PC-9 (cell line): ENCODE results near the gene MLYCD. TPM values are rescaled to one million over a fixed set of nuclear protein-coding genes. Genes with fewer than 3 reads are reported as not detected.

Experiments used
- BruUV-seq: library from RNA; stranded (reverse); fragments of 400-500 nt; replicated peaks from 2 replicates; lab custom pipeline; 2021; lab: Mats Ljungman, UMichigan
- CTCF ChIA-PET: fragments of 300-600 bp; sonication (Branson Sonifier 250); formaldehyde crosslinking; loops from one replicate; lab custom pipeline; 2022; ENCODE audit warnings: antibody characterized with exemption; lab: Charles Lee
- POLR2A ChIA-PET: fragments of 300-600 bp; sonication (Branson Sonifier 250); formaldehyde crosslinking; loops from one replicate; lab custom pipeline; 2022; ENCODE audit warnings: antibody characterized with exemption; ENCODE audit not compliant: unreplicated experiment; lab: Charles Lee
- DNase-seq, 2 experiments: peaks; one replicate each; pipeline versions ENCODE4 v3.0.0 to v3.0.0-alpha.2; 2015 to 2022; ENCODE audit warnings: mixed read lengths in 1 of 2
- H2AFZ ChIP-seq: fragments of 200-600 bp; sonication (generic); 2 replicates; pipeline ENCODE4 v1.8.1; 2017; ENCODE audit warnings: antibody characterized with exemption
- H3F3A ChIP-seq: fragments of 200-600 bp; sonication (generic); 2 replicates; pipeline ENCODE4 v1.8.1; 2017; ENCODE audit warnings: antibody characterized with exemption, mild to moderate bottlenecking, low read depth; ENCODE audit not compliant: insufficient read depth
- H3K27ac ChIP-seq: fragments of 200-600 bp; sonication (generic); 2 replicates; pipeline ENCODE4 v1.6.1; 2016; ENCODE audit warnings: mixed run types
- H3K27me3 ChIP-seq: fragments of 200-600 bp; sonication (generic); 2 replicates; pipeline ENCODE4 v1.6.1; 2016; ENCODE audit warnings: low read depth, mixed run types; ENCODE audit not compliant: insufficient read depth
- H3K36me3 ChIP-seq: fragments of 200-600 bp; sonication (generic); 2 replicates; pipeline ENCODE4 v1.6.1; 2016; ENCODE audit warnings: low read depth, mixed run types
- H3K4me1 ChIP-seq: fragments of 200-600 bp; sonication (generic); replicated peaks from 2 replicates; pipeline ENCODE4 v1.6.1; 2016; ENCODE audit warnings: mixed run types; ENCODE audit not compliant: insufficient read depth
- H3K4me2 ChIP-seq: fragments of 200-600 bp; sonication (generic); 2 replicates; pipeline ENCODE4 v1.6.1; 2017; ENCODE audit warnings: mixed run types
- H3K4me3 ChIP-seq: fragments of 200-600 bp; sonication (generic); 2 replicates; pipeline ENCODE4 v1.6.1; 2016; ENCODE audit warnings: mixed run types
- H3K79me2 ChIP-seq: fragments of 200-600 bp; sonication (generic); 2 replicates; pipeline ENCODE4 v1.6.1; 2017; ENCODE audit warnings: low read depth, mixed run types
- H3K9me2 ChIP-seq: fragments of 200-600 bp; sonication (generic); 2 replicates; pipeline ENCODE4 v1.8.1; 2017; ENCODE audit warnings: mild to moderate bottlenecking; ENCODE audit not compliant: insufficient read depth
- H3K9me3 ChIP-seq: fragments of 200-600 bp; sonication (generic); 2 replicates; pipeline ENCODE4 v1.8.1; 2016; ENCODE audit warnings: low read depth; ENCODE audit not compliant: insufficient read depth
- H4K20me1 ChIP-seq: fragments of 200-600 bp; sonication (generic); 2 replicates; pipeline ENCODE4 v1.8.1; 2017; ENCODE audit not compliant: insufficient read depth
- CTCF ChIP-seq: fragments of 200-600 bp; sonication (generic); conservative IDR thresholded peaks from 2 replicates; pipeline ENCODE4 v1.6.1; 2017; ENCODE audit warnings: mixed run types, antibody characterized with exemption, mild to moderate bottlenecking, moderate library complexity
- EZH2 ChIP-seq: fragments of 200-600 bp; sonication (generic); IDR thresholded peaks from 2 replicates; pipeline ENCODE4 v1.8.0; 2017; ENCODE audit warnings: antibody characterized with exemption, low read depth
- intact Hi-C: fragments of 100-400 bp; cut with micrococcal nuclease; formaldehyde crosslinking; loops from one replicate; pipeline ENCODE4 v1.10.0; 2022; ENCODE audit not compliant: unreplicated experiment
- total RNA-seq: library from RNA; stranded (reverse); gene quantifications from 2 replicates; pipeline ENCODE4 v1.2.3, GENCODE V29; 2021

Gene MLYCD
- total RNA-seq, 1 experiment from 2014 or later = 4.7 TPM

GRCh38 chr16:83926726-83927397 is 27.9 kb downstream of the MLYCD start:
- Histone ChIP-seq H3F3A (peaks cover 22% of the 10 kb centered on the region), H2AFZ (peak overlapping the region; percentile 60), H3K4me2 (peak overlapping the region; percentile 87), H3K36me3 (no peaks in the 10 kb centered on the region), H4K20me1 (no peaks in the 10 kb centered on the region), H3K4me1 (peaks cover 25% of the 10 kb centered on the region), H3K27me3 (no peaks in the 10 kb centered on the region), H3K4me3 (peak overlapping the region; percentile 53), H3K9me3 (no peaks in the 10 kb centered on the region), H3K27ac (peak overlapping the region; percentile 94), H3K79me2 (no peaks in the 10 kb centered on the region), H3K9me2 (no peaks in the 10 kb centered on the region)
- BruUV-seq = TSS peak; percentile 97
- TF ChIP-seq EZH2 (no peak), CTCF (peak; percentile 86)
- DNase-seq = peak; percentile 89 to 92
- ChIA-PET CTCF (interaction anchor here (0.5 to 1.5 kb wide), 11 partner anchors 12 to 696 kb away, joined by 3 to 9 read pairs (median 3); partner anchors contain the start of gene SLC38A8), POLR2A (interaction anchor here (0.5 to 0.9 kb wide), 6 partner anchors 25 to 814 kb away, joined by 3 to 12 read pairs (median 6); partner anchors contain the start of gene MLYCD)
- intact Hi-C loops = loop anchor here (1.0 to 10.0 kb wide), 4 partner anchors 26 to 248 kb away; partner anchors contain the start of gene OSGIN1

DNA sequence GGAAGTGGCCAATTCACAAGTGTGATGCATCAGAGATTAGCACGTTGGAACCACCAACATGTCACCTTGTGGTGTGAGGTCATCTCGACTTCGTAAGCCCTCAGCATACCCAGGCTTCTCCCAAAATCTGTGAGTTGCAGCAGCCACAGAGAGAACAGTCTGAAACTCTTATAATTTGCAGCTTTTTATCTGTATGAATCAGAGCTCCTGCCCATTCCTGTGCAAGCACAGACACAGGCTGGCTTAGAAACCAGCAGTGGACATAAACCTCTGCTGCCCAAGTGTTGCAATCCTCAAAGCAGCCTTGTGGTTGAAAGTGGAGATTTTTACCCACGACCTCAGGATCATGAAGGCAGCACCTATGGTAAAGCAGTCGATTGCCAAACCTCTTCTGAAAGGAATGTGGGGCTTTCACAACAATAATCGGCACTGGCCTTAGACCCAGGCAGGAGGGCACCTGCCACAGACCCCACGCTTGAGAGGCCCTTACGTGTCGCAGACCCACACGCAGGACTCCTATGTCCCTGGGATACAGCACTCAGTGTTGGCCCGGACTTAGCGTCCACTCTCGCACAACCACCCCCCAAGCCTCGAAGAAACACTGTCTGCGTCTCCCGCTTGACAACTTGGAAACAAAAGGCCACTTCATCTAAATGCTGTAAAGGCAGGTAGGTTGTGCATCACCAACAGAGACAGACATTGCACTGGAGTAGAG is 29.6 kb downstream of the MLYCD start:
- BruUV-seq = no TSS peak

More for the DNA sequence above, 29.6 kb downstream of the MLYCD start:
- no peaks in the 10 kb centered on the region for H3K9me3 ChIP-seq
- no peak overlapping the region for H2AFZ ChIP-seq
- DNase-seq = peak in 1 of 2 experiments; percentile 86
- H3K36me3 ChIP-seq = no peaks in the 10 kb centered on the region
- peaks cover 22% of the 10 kb centered on the region for H3F3A ChIP-seq
- H3K9me2 ChIP-seq = no peaks in the 10 kb centered on the region
- no peaks in the 10 kb centered on the region for H4K20me1 ChIP-seq
- ChIA-PET POLR2A (no interaction called here), CTCF (no interaction called here)
- no peaks in the 10 kb centered on the region for H3K27me3 ChIP-seq
- H3K4me2 ChIP-seq = peak overlapping the region; percentile 87
- peak overlapping the region; percentile 94 for H3K27ac ChIP-seq
- TF ChIP-seq CTCF = no peak
- no peak for TF ChIP-seq EZH2
- H3K4me3 ChIP-seq = no peak overlapping the region
- H3K4me1 ChIP-seq = peaks cover 25% of the 10 kb centered on the region
- no peaks in the 10 kb centered on the region for H3K79me2 ChIP-seq
- intact Hi-C loops = loop anchor here (10.0 kb wide), 1 partner anchor 246 kb away; no protein-coding TSS in a partner anchor
